Smooth muscle cell (in vitro differentiated cells): ENCODE results near the gene PHIP. TPM values are rescaled to one million over a fixed set of nuclear protein-coding genes. Genes with fewer than 3 reads are reported as not detected.

ENCODE experiments used
- DNase-seq: peaks from one replicate; lab custom pipeline; 2025; ENCODE audit not compliant: unreplicated experiment; lab: John Stamatoyannopoulos, UW
- H2AFZ ChIP-seq: fragments of 200-600 bp; sonication (generic); 2 replicates; pipeline ENCODE4 v1.6.0; 2016; ENCODE audit warnings: antibody characterized with exemption, low read depth, mild to moderate bottlenecking
- H3F3A ChIP-seq: fragments of 200-600 bp; sonication (generic); 2 replicates; pipeline ENCODE4 v1.6.0; 2017; ENCODE audit warnings: antibody characterized with exemption, low read depth
- H3K27ac ChIP-seq: fragments of 200-600 bp; sonication (generic); 2 replicates; pipeline ENCODE4 v1.5.1; 2016; ENCODE audit warnings: low read depth, mild to moderate bottlenecking
- H3K27me3 ChIP-seq: fragments of 200-600 bp; sonication (generic); 2 replicates; pipeline ENCODE4 v1.6.1; 2016; ENCODE audit warnings: low read depth, mild to moderate bottlenecking
- H3K36me3 ChIP-seq: fragments of 200-600 bp; sonication (generic); 2 replicates; pipeline ENCODE4 v1.5.1; 2016; ENCODE audit warnings: low read depth
- H3K4me1 ChIP-seq: fragments of 200-600 bp; sonication (generic); 2 replicates; pipeline ENCODE4 v1.5.1; 2016; ENCODE audit warnings: low read depth
- H3K4me2 ChIP-seq: fragments of 200-600 bp; sonication (generic); 2 replicates; pipeline ENCODE4 v1.6.0; 2016; ENCODE audit warnings: mild to moderate bottlenecking
- H3K4me3 ChIP-seq: fragments of 200-600 bp; sonication (generic); 2 replicates; pipeline ENCODE4 v1.5.1; 2016; ENCODE audit warnings: mild to moderate bottlenecking
- H3K79me2 ChIP-seq: fragments of 200-600 bp; sonication (generic); 2 replicates; pipeline ENCODE4 v1.6.0; 2016; ENCODE audit warnings: low read depth, mild to moderate bottlenecking
- H3K9ac ChIP-seq: fragments of 200-600 bp; sonication (generic); 2 replicates; pipeline ENCODE4 v1.6.0; 2016; ENCODE audit warnings: low read depth
- H3K9me3 ChIP-seq: fragments of 200-600 bp; sonication (generic); replicated peaks from 2 replicates; pipeline ENCODE4 v1.5.1; 2016; ENCODE audit warnings: low read depth
- H4K20me1 ChIP-seq: fragments of 200-600 bp; sonication (generic); 2 replicates; pipeline ENCODE4 v1.6.0; 2016; ENCODE audit warnings: low read depth
- CTCF ChIP-seq: fragments of 200-600 bp; sonication (generic); IDR thresholded peaks from 2 replicates; pipeline ENCODE4 v1.5.1; 2017; ENCODE audit warnings: borderline replicate concordance, mild to moderate bottlenecking, antibody characterized with exemption; ENCODE audit not compliant: insufficient read depth, poor library complexity, severe bottlenecking
- WGBS: methylation state at CpG from one replicate; pipeline ENCODE4 v1.1.7; 2016; ENCODE audit warnings: low lambda C conversion rate; 5-methylcytosine and 5-hydroxymethylcytosine counted together
- polyA plus RNA-seq: library from polyadenylated mRNA; unstranded; fragments of >200 nt; fragmentation: Nextera tagmentation; extraction: Ambion mirVana; gene quantifications from 2 replicates; pipeline ENCODE4 v1.2.1, GENCODE V29; 2016
- total RNA-seq: library from RNA; depleted of rRNA; stranded (reverse); fragments of >200 nt; gene quantifications from 2 replicates; pipeline ENCODE4 v1.2.3, GENCODE V29; 2014

PHIP gene
- total and polyA plus RNA-seq, 2 experiments from 2014 or later, result 7.8 to 32.6 TPM

GRCh38 chr6:78995346-78995745 is 82.7 kb downstream of the PHIP start:
- Histone ChIP-seq H3K27ac (no peak overlapping the region), H4K20me1 (no peaks in the 10 kb centered on the region), H3K4me2 (no peak overlapping the region), H3K9me3 (no peaks in the 10 kb centered on the region), H3F3A (no peaks in the 10 kb centered on the region), H3K4me3 (no peak overlapping the region), H3K27me3 (no peaks in the 10 kb centered on the region), H3K4me1 (no peaks in the 10 kb centered on the region), H3K79me2 (no peaks in the 10 kb centered on the region), H3K9ac (no peak overlapping the region), H3K36me3 (peaks cover 40% of the 10 kb centered on the region), H2AFZ (no peak overlapping the region)
- no peak for TF ChIP-seq CTCF
- WGBS, result 93% methylated on average over 1 of the region's 1 CpG
- DNase-seq, result no peak

GRCh38 chr6:78993955-78994354 is 84.1 kb downstream of the PHIP start:
- H3K9ac ChIP-seq, result no peak overlapping the region
- no peaks in the 10 kb centered on the region for H3K79me2 ChIP-seq
- H4K20me1 ChIP-seq, result no peaks in the 10 kb centered on the region
- no peak overlapping the region for H3K4me2 ChIP-seq
- H3K27me3 ChIP-seq, result no peaks in the 10 kb centered on the region
- no peak overlapping the region for H2AFZ ChIP-seq
- WGBS, result 98% methylated on average over 5 of the region's 5 CpGs
- H3F3A ChIP-seq, result no peaks in the 10 kb centered on the region
- H3K9me3 ChIP-seq, result no peaks in the 10 kb centered on the region
- H3K4me3 ChIP-seq, result no peak overlapping the region
- H3K27ac ChIP-seq, result no peak overlapping the region
- H3K36me3 ChIP-seq, result peaks cover 46% of the 10 kb centered on the region
- no peaks in the 10 kb centered on the region for H3K4me1 ChIP-seq
- DNase-seq, result no peak
- no peak for TF ChIP-seq CTCF

- H3K9me3 ChIP-seq, result no peaks in the 10 kb centered on the region
- no peak overlapping the region for H2AFZ ChIP-seq
- DNase-seq, result no peak
- H3K27me3 ChIP-seq, result no peaks in the 10 kb centered on the region
- H3K79me2 ChIP-seq, result no peaks in the 10 kb centered on the region
- WGBS, result 95% methylated on average over 2 of the region's 2 CpGs
- H3K4me2 ChIP-seq, result no peak overlapping the region
- no peak for TF ChIP-seq CTCF
- H3K27ac ChIP-seq, result no peak overlapping the region
- H3K4me3 ChIP-seq, result no peak overlapping the region
- no peaks in the 10 kb centered on the region for H3K4me1 ChIP-seq
- H3F3A ChIP-seq, result no peaks in the 10 kb centered on the region
- no peaks in the 10 kb centered on the region for H4K20me1 ChIP-seq
- H3K36me3 ChIP-seq, result peaks cover 17% of the 10 kb centered on the region
- no peak overlapping the region for H3K9ac ChIP-seq
Measured at GRCh38 chr6:78989191-78989590, 88.9 kb downstream of the PHIP start.

- peaks cover 3% of the 10 kb centered on the region for H3F3A ChIP-seq
- H2AFZ ChIP-seq, result no peak overlapping the region
- DNase-seq, result no peak
- H3K27ac ChIP-seq, result no peak overlapping the region
- H3K9ac ChIP-seq, result no peak overlapping the region
- peaks cover 28% of the 10 kb centered on the region for H3K36me3 ChIP-seq
- 100% methylated on average over 1 of the region's 1 CpG for WGBS
- H3K4me3 ChIP-seq, result no peak overlapping the region
- no peak overlapping the region for H3K4me2 ChIP-seq
- no peaks in the 10 kb centered on the region for H3K27me3 ChIP-seq
- H3K79me2 ChIP-seq, result no peaks in the 10 kb centered on the region
- no peaks in the 10 kb centered on the region for H4K20me1 ChIP-seq
- no peaks in the 10 kb centered on the region for H3K9me3 ChIP-seq
- no peak for TF ChIP-seq CTCF
- H3K4me1 ChIP-seq, result no peaks in the 10 kb centered on the region
Measured at GRCh38 chr6:78986161-78986560, 91.9 kb downstream of the PHIP start.
